Endothelial cell of umbilical vein (primary cell): ENCODE results near the gene TNFRSF8.

Source experiments
- JUN ChIP-seq: IDR thresholded peaks from 2 replicates; pipeline ENCODE4 v1.6.1; 2011; ENCODE audit warnings: borderline replicate concordance, low read depth; ENCODE audit not compliant: insufficient read length, insufficient read depth
- POLR2A ChIP-seq: IDR thresholded peaks from 2 replicates; pipeline ENCODE4 v1.6.1; 2012; ENCODE audit warnings: low read depth, mild to moderate bottlenecking, control low read depth, low read length
- POLR2AphosphoS5 ChIP-seq: IDR thresholded peaks from 2 replicates; pipeline ENCODE4 v1.6.1; 2012; ENCODE audit warnings: low read depth, mild to moderate bottlenecking, control low read depth, low read length, moderate library complexity; ENCODE audit not compliant: insufficient read depth
- TF ChIP-seq, protein P1 (sequence below): IDR thresholded peaks from 2 replicates; pipeline ENCODE4 v1.6.1; 2011; ENCODE audit not compliant: insufficient read depth, insufficient read length
- TF ChIP-seq, protein P2 (sequence below), 2 donors: IDR thresholded peaks; 1 replicate in 1 of 2; 2 replicates in 1 of 2; pipeline ENCODE4 v1.5.1; 2011; ENCODE audit warnings: low read length in 2 of 2, mild to moderate bottlenecking in 2 of 2, moderate library complexity in 2 of 2, control low read depth in 1 of 2, inconsistent platforms in 1 of 2, low read depth in 1 of 2; ENCODE audit not compliant: insufficient read depth in 1 of 2; ENCODE audit errors: extremely low read depth in 1 of 2

DNA sequence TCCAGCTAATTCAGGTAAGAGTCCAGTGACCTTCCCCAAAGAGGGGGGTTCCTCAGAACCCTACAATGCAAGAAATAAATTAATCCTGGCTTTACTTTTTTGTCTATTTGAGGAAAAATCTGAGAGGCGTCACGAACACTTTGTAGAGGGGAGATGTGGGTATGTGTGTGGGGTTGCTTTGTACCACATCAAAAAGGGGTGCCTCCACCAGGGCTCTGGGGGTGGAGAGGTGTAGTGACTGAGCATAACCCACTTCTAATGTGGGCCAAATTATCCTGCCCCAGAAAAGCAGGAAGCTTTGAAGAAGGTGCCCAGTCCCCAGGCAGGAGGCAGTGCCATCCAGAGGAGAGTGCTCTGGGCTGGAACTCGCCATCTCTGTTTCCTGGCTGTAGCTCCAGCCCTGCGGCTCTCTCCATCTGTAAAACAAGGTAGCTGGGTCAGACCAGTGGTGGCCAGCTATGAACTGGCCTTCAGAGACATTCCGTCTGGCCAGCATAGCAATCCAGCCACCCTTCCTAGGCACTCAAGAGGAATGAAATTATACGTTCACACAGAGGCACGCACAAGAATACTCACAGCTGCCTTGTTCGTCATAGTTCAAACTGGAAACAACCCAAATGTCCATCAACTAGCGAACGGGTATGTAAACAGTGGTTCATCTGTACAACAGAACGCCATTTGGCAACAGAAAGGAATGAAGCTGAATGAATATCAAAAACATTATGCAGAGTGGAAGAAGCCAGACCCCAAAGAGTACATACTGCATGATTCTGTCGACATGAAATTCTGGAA lies 58.3 kb downstream of the TNFRSF8 start:
- TF ChIP-seq POLR2AphosphoS5 (no peak), POLR2A (no peak), JUN (no peak)
- TF ChIP-seq, protein P1, sequence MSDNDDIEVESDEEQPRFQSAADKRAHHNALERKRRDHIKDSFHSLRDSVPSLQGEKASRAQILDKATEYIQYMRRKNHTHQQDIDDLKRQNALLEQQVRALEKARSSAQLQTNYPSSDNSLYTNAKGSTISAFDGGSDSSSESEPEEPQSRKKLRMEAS: no peak
- TF ChIP-seq, protein P2, sequence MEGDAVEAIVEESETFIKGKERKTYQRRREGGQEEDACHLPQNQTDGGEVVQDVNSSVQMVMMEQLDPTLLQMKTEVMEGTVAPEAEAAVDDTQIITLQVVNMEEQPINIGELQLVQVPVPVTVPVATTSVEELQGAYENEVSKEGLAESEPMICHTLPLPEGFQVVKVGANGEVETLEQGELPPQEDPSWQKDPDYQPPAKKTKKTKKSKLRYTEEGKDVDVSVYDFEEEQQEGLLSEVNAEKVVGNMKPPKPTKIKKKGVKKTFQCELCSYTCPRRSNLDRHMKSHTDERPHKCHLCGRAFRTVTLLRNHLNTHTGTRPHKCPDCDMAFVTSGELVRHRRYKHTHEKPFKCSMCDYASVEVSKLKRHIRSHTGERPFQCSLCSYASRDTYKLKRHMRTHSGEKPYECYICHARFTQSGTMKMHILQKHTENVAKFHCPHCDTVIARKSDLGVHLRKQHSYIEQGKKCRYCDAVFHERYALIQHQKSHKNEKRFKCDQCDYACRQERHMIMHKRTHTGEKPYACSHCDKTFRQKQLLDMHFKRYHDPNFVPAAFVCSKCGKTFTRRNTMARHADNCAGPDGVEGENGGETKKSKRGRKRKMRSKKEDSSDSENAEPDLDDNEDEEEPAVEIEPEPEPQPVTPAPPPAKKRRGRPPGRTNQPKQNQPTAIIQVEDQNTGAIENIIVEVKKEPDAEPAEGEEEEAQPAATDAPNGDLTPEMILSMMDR (IDR thresholded peaks at IDR 0.05; ENCODE audit: extremely low read depth in 1 of 2, insufficient read depth in 1 of 2, low read depth in 1 of 2, low read length in 2 of 2): no peak
